Stimulated activated CD4-positive, alpha-beta T cell treated with anti-CD3 and anti-CD28 coated beads, Interleukin-15, amount 100 ng/mL, for 1 hour (primary cell): ENCODE measurements around the gene ZCCHC3.
"Not testable (repeated sequence)": the region's sequence is repeated elsewhere in the genome, so short reads cannot be mapped to it uniquely, and the experiment has no call there.

Source experiments
- DNase-seq, 2 donors: peaks; one replicate each; pipeline ENCODE4 v3.0.0-alpha.2; 2020; ENCODE audit warnings: low read depth in 1 of 2, low spot score in 1 of 2

Gene ZCCHC3

GRCh38 chr20:297098-297924, at the start of gene ZCCHC3:
Gene ZCCHC3, plus strand, starts transcription at chr20:297570. Its CDS starts 17 bp downstream, at chr20:297587.
- peak; percentile 66 to 75 for DNase-seq

DNA sequence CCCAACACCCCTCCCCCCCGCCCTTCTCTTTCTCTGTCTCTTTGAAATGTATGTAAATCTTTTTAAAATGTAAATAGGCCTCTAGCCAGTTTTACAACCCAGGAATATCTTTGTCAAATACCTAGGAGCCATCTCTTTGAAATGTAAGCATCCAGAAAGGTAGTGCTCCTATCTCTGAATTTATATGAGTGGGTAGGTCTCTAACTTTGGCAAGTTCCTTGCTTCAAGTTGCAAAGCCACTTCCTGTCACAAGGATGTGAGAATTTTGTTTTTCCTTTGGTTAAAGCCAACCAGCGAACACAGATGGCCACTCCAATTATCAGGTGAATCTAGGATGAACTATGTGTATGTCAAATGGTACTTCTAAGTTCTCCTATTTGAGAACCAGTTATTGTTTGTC, 46.0 kb upstream of the ZCCHC3 start:
- DNase-seq, result no peak

GRCh38 chr20:252801-253200, 44.6 kb upstream of the ZCCHC3 start:
- no peak for DNase-seq

GRCh38 chr20:253447-253846, 43.9 kb upstream of the ZCCHC3 start:
- DNase-seq, result not testable (repeated sequence)

DNA sequence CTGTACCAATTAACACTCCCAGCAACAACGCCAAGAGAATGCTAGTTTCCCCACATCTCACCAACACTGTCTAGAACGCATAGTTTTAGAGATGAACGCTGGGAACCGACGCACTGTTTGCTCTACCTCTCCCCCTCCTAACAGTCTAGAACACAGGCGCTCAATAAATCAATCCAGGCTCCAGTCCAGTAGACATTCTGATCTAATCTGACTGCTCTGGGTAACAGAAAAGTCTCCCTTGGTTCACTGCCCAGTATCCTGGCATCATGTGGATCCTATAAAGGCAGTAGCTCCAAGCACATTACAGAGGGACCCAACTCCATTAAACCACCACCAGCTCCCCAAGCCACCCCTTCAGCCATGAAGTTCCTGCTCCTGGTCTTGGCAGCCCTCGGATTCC, 40.0 kb upstream of the ZCCHC3 start, which contains the start of gene DEFB132:
TSS of gene DEFB132 (plus strand) at position 306 of the 400 bp plus-strand sequence. CDS start at position 361, 55 bp downstream.
- no peak for DNase-seq

DNA sequence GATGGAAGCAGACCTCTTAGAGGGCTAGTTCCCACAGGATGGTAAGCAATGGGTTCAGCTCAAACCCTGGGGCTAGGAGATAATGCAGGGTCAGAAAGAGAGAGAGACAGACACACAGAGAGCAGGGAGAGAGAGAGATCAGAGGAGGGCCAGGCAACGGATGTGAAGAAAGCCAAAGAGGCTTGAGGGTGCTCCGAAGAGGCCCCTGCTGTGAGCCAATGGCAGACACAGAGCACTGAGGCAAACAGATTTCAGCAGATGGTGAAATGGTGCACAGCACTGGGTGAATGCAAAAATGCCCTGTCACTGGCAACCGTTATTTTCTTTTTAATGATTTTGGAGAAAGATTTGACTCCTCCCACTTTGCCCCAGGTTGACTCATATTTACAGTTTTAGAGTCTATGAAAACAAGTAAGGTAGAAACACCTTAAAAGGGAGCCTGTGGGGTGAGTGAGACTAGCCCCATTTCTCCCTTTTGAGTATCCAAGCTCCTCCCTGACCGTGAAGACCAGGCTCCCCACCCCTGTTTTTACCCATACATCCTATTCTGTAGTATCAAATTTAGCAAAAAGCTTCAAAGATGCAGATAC, 39.0 kb upstream of the ZCCHC3 start:
- no peak for DNase-seq

DNA sequence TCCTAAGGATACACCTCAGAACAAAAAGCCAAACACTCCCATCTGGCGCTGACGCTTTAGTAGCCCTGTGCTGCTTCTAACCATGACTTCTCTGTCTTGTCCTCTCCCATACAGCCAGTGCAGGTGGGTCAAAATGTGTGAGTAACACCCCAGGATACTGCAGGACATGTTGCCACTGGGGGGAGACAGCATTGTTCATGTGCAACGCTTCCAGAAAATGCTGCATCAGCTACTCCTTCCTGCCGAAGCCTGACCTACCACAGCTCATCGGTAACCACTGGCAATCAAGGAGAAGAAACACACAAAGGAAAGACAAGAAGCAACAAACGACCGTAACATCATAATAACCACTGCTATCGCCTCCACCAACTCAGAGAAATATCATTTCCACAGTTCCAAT, 38.4 kb upstream of the ZCCHC3 start:
- DNase-seq, result no peak

DNA sequence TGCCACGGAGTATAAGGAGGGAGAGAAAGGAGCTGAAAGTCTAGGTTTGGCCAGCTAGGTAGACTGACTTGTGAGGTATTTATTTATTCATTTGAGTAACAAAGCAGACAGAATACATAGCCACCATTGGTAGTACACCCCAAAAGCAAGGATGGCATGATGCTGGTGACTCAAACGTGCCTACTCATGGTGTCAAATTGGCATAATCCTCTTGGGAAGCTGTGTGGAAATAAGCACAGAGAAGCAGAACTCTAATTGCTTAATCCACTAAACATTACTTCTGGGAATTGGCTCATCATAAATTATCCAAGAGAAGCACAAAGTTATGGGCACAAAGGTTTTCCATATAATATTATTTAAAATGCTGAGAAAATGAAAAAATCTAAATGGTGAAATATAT, 37.4 kb upstream of the ZCCHC3 start:
- no peak for DNase-seq

DNA sequence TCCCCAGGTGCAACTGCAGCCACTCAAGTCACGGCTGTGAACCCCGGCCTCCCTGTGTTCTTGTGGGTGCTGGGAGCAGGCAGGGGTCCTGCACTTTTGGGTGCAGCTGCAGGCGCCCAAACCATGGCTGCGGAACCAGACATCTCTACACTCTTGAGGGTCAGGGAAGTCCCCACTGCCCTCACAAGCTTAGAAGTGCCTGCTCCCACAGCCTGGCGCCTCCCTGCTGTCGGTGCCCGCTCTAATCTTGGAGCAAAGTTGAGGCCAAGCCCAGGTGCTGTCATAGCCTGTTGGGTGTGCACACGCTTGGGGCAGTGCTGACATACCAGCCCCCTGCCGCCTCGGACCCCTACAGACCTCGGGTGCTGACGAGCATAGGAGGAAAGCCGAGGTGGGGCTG, 33.7 kb upstream of the ZCCHC3 start:
- DNase-seq, result no peak

DNA sequence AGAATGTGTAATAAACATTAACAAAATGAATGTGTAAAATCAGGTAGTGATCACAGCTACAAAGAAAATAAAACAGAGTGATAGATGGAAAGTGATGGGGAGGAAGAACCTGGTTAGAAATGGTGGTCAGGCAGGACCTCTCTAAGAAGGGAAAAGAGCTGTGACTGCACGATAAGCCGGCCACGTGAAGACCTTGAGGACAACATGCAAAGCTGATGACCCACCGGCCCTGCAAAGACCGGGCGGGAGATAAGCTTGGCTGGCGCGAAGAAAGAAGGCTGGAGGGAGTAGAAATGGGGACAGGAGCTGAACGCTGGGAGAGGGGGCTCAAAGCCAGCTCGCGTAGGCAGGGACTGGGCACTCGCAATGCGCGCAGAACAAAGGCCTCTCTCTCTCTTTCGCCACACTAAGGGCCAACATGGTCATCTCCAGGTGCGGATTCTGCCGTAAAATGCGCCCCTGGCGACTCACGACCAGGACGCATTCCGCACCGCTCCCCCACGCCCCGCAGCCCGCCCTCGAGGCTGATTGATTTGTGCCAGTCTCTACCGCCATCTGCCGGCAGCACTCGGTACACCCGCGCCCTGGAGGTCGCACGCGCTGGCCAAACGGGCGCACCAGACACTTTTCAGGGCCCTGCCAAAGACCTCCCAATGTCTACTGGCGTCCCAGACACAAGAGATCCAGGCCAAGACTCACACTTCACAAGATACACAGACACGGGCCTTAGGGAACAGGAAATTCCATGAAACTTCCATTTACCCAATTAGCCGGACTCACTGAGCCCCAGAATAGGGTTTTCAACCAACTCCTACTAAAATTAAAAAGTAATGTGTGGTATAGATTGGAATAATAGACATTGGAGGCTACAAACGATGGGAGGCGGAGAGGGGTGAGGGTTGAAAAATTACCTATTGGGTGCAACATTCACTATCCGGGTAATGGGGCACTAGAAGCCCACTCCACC, 30.5 kb upstream of the ZCCHC3 start:
- DNase-seq, result peak; percentile 74 to 88

DNA sequence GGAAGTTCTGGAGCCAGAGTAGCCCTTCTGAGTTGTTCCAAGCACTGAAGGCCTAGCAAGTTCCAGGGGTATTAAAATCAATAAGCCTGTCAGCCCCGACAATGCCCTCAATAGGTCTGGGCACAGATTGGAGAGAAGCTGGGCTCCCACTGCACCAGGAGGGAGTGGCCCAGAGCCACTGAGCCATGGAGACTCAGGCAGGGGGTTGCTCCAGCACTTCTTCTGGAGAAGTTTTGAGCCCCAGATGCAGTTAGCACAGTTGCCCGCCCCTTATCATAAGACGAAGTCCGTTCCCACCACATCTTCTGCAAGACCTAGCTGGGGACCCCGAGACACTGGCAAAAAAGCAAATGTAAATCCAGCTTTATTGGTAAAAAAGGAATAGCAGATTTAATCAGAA, 26.9 kb upstream of the ZCCHC3 start:
- no peak for DNase-seq

- DNase-seq, result no peak
These were observed 26.3 kb upstream of the ZCCHC3 start for GRCh38 chr20:271069-271468.

DNA sequence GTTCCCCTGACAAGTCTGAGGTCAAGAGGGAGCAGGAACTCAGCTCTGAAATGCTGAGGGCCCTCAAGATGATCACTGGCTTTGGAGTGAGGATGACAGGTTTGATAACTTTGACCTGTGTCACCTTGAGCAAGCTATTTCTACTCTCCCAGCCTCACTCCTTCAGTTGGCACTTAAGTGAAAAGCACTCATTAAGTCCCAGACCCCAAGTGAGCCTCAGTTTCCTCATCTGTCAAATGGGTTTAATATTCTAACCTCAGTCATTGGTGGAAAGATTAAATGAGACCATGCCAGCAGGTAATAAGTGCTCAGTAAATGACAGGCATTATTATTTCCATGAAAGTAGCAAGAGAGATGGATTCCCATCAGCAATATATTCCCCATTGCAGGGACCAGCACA, 25.8 kb upstream of the ZCCHC3 start:
- no peak for DNase-seq

DNA sequence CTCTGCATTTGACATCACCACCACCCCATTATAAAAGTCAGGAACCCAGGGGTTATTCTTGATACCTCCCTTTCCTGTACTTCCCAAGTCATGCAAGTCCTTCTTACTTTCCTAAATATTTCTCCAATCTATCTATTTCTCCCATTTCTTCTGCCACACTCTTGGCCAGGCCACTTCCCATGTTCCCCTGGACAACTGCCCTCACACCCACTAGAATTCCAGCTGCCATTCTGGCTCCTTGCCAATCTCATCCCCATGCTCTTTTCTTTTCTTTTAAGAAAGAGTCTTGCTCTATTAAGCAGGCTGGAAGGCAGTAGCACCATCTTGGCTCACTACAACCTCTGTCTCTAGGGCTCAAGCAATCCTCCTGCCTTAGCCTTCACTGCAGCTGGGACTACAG, 24.7 kb upstream of the ZCCHC3 start:
- DNase-seq, result no peak

- DNase-seq, result no peak
These were observed 23.5 kb upstream of the ZCCHC3 start for GRCh38 chr20:273884-274283.

DNA sequence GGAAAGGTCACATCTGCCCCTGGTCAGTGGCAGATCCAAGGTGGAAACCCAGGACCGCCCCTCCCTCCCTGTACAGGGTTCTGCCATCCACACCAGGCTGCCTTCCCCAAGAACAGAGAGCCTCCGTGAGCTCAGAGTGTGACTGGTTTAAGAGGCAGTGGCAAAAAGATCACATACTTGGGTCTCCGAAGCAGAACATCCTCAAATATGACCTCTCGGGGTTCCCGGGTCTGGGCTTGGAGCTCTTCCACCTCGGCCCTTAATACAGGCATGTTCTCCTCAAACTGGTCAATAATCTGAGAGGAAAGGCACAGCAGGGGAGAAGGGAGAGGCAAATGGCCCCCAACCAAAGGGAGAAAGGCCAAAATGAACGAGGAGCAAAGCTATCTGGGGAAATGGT, 21.6 kb upstream of the ZCCHC3 start:
- no peak for DNase-seq

DNA sequence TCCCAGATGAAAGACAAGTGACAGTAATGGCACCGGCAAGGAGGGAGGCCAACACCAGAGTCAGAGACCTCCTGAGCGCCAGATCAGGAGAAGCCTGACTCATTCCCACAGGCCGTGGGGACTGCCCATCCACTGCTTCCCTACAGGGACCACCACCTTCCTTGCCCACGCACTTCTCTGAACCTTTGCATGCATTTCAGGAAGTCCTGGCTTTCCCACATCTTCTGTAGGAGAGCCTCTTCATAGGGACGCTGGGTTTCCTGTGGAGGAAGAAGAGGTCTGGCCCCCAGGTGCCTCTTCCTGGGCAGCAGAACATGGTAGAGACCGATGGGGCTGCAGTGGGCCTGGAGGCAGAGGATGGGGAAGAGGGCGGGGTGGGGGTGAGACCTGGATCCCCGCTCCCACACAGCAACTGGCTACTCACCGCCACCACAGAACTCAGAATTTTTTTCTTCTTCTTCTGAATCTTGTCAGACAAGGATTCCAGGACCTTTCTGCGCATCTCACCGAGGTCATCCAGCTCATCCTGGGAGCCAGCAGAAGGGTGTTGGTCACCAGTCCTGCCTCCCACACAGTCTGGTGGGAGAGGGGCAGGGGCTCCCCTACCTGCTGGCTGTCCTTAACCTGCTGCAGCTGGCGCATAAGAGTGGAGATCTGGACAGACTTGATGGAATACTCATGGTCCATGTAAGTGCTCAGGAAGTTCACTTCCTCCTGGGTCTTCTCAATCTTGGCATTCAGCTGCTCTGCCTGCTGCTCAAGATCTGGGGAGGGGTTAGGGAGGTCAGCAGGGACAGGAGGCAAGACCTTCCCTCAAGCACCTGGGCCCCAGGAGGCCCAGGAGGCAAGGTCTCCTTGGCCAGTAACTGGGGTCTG, 20.5 kb upstream of the ZCCHC3 start:
- DNase-seq, result no peak

DNA sequence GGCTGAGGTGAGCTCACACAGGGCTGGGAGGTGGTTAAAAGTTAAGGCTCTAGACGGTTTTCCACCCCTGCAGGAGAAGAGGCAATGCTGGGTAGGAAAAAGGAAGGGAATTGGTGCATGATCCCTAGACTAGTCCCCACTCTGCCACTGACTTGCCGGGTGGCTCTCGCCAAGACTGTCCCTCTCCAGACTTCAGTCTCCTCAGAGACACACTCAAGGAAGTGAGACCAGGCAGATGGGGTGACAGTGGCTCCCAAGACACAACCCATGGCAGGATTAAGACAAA, 19.9 kb upstream of the ZCCHC3 start:
- no peak for DNase-seq

- no peak for DNase-seq
These were observed 19.2 kb upstream of the ZCCHC3 start for GRCh38 chr20:278181-278580.

- no peak for DNase-seq
These were observed 18.5 kb upstream of the ZCCHC3 start for GRCh38 chr20:278607-279571.
